SK-N-SH treated with all-trans-retinoic acid at 6 μM for 48 hours (cell line): ENCODE results near the gene AASS.

Experiments used
- ATAC-seq: fragments of 200-7000 bp; cut with Tn5 transposase; 3 replicates; pipeline ENCODE4 v1.9.1; 2020; ENCODE audit warnings: mild to moderate bottlenecking, moderate library complexity
- ARNTL ChIP-seq: fragments of 450-650 bp; formaldehyde crosslinking; IDR thresholded peaks from 2 replicates; pipeline ENCODE4 v1.5.0; 2020; ENCODE audit warnings: low read depth, mild to moderate bottlenecking, moderate library complexity, borderline replicate concordance
- BACH2 ChIP-seq: fragments of 250-450 bp; sonication (Bioruptor Pico); IDR thresholded peaks from 2 replicates; pipeline ENCODE4 v1.9.0; 2021; ENCODE audit warnings: mild to moderate bottlenecking, borderline replicate concordance
- CSDC2 ChIP-seq: fragments of 250-450 bp; sonication (Bioruptor Pico); IDR thresholded peaks from 2 replicates; pipeline ENCODE4 v1.5.0; 2020; ENCODE audit warnings: mild to moderate bottlenecking, moderate library complexity
- ESRRG ChIP-seq: fragments of 250-450 bp; sonication (Bioruptor Pico); IDR thresholded peaks from 2 replicates; pipeline ENCODE4 v1.6.1; 2021; ENCODE audit warnings: mild to moderate bottlenecking
- GLIS3 ChIP-seq: fragments of 250-450 bp; sonication (Bioruptor Pico); IDR thresholded peaks from 2 replicates; pipeline ENCODE4 v1.5.0; 2020; ENCODE audit warnings: mild to moderate bottlenecking, moderate library complexity
- ISL1 ChIP-seq: fragments of 250-450 bp; sonication (Bioruptor Pico); IDR thresholded peaks from 2 replicates; pipeline ENCODE4 v2.1.2; 2022; ENCODE audit warnings: mild to moderate bottlenecking, moderate library complexity
- OSR1 ChIP-seq: fragments of 250-450 bp; sonication (Bioruptor Pico); IDR thresholded peaks from 2 replicates; pipeline ENCODE4 v1.8.0; 2022; ENCODE audit warnings: moderate library complexity, mild to moderate bottlenecking, inconsistent platforms
- PPARA ChIP-seq: fragments of 250-450 bp; sonication (Bioruptor Pico); IDR thresholded peaks from 2 replicates; pipeline ENCODE4 v1.5.0; 2020; ENCODE audit warnings: mild to moderate bottlenecking, borderline replicate concordance
- RARB ChIP-seq: fragments of 250-450 bp; sonication (Bioruptor Pico); IDR thresholded peaks from 2 replicates; pipeline ENCODE4 v1.8.0; 2021; ENCODE audit warnings: mild to moderate bottlenecking, moderate library complexity
- SNAI2 ChIP-seq: fragments of 250-450 bp; sonication (Bioruptor Pico); IDR thresholded peaks from 2 replicates; pipeline ENCODE4 v1.5.0; 2020; ENCODE audit warnings: mild to moderate bottlenecking, moderate library complexity
- TCF4 ChIP-seq: fragments of 250-450 bp; sonication (Bioruptor Pico); IDR thresholded peaks from 2 replicates; pipeline ENCODE4 v1.8.0; 2021; ENCODE audit warnings: mild to moderate bottlenecking, moderate library complexity, borderline replicate concordance
- TOX ChIP-seq: fragments of 250-450 bp; sonication (Bioruptor Pico); IDR thresholded peaks from 2 replicates; pipeline ENCODE4 v1.8.0; 2021; ENCODE audit warnings: mild to moderate bottlenecking, moderate library complexity, borderline replicate concordance
- ZC3H10 ChIP-seq: fragments of 250-450 bp; sonication (Bioruptor Pico); IDR thresholded peaks from 2 replicates; pipeline ENCODE4 v1.5.1; 2021; ENCODE audit warnings: mild to moderate bottlenecking, moderate library complexity
- ZFP3 ChIP-seq: fragments of 250-450 bp; sonication (Bioruptor Pico); IDR thresholded peaks from 2 replicates; pipeline ENCODE4 v1.5.0; 2020; ENCODE audit warnings: mild to moderate bottlenecking, moderate library complexity
- ZFP30 ChIP-seq: fragments of 450-650 bp; formaldehyde crosslinking; IDR thresholded peaks from 2 replicates; pipeline ENCODE4 v1.5.0; 2022; ENCODE audit warnings: mild to moderate bottlenecking, moderate library complexity
- ZNF565 ChIP-seq: fragments of 450-650 bp; formaldehyde crosslinking; conservative IDR thresholded peaks from 2 replicates; pipeline ENCODE4 v1.5.0; 2020; ENCODE audit warnings: low read depth, mild to moderate bottlenecking, moderate library complexity
- ZNF70 ChIP-seq: fragments of 450-650 bp; formaldehyde crosslinking; IDR thresholded peaks from 2 replicates; pipeline ENCODE4 v1.5.0; 2020; ENCODE audit warnings: mild to moderate bottlenecking, moderate library complexity
- ZNF8 ChIP-seq: fragments of 450-650 bp; formaldehyde crosslinking; IDR thresholded peaks from 2 replicates; pipeline ENCODE4 v1.5.0; 2020; ENCODE audit warnings: mild to moderate bottlenecking, moderate library complexity
- TF ChIP-seq, protein P1 (sequence below): fragments of 250-450 bp; sonication (Bioruptor Pico); IDR thresholded peaks from 2 replicates; pipeline ENCODE4 v1.5.1; 2021; ENCODE audit warnings: mild to moderate bottlenecking, moderate library complexity
- TF ChIP-seq, protein P2 (sequence below): fragments of 250-450 bp; sonication (Bioruptor Pico); IDR thresholded peaks from 2 replicates; pipeline ENCODE4 v1.5.1; 2020; ENCODE audit warnings: low read depth, mild to moderate bottlenecking, moderate library complexity
- TF ChIP-seq, protein P3 (sequence below): fragments of 250-450 bp; sonication (Bioruptor Pico); IDR thresholded peaks from 2 replicates; pipeline ENCODE4 v1.5.0; 2020; ENCODE audit warnings: mild to moderate bottlenecking, moderate library complexity
- TF ChIP-seq, protein P4 (sequence below): fragments of 250-450 bp; sonication (Bioruptor Pico); IDR thresholded peaks from 2 replicates; pipeline ENCODE4 v1.8.0; 2021; ENCODE audit warnings: low read depth, mild to moderate bottlenecking, moderate library complexity, borderline replicate concordance

Gene AASS

DNA sequence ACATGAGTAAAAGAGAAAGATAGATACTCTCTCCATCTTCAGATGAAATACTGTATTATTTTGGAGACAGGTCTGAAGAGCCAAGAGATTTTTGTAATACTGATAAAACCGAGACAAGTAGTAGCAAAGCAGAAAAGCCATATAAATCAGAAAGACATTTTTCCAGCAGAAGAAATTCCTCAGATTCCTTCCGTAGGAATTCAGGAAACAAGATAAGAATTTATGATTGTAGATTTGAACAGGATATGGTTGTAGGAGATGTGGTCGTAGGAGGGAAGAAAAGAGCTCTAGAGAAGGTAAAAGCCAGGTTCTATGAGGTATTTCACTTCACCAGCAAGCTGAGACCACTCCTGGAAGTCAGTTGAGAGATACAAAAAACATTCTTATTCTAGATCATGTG, 17.6 kb upstream of the AASS start (continued):
- TF ChIP-seq PPARA (CRISPR knock-in tag) (no peak), ZFP3 (no peak), ZFP30 (CRISPR knock-in tag) (no peak), ZNF70 (CRISPR knock-in tag) (no peak)

DNA sequence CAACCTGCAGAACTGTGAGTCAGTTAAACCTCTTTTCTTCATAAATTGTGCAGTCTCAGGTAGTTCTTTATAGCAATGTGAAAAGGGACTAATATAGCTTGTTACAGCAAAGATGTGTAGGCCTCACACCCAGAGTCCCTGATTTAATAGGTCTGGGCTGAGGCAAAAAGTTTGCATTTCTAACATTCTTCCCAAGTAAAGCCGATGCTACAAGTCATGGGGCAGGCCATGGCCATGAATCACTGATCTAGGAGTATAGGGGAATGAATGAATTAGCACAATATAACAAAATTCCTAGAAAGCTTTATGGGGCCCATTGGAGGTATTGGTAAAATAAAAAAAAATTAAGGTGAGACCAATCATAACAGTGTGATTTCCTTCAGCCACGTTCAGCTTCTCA, 11.5 kb upstream of the AASS start:
- ATAC-seq, result no peak
- TF ChIP-seq TOX (no peak), GLIS3 (CRISPR knock-in tag) (no peak), RARB (CRISPR knock-in tag) (no peak), SNAI2 (CRISPR knock-in tag) (no peak), OSR1 (CRISPR knock-in tag) (no peak), ZNF8 (CRISPR knock-in tag) (no peak), ISL1 (no peak), ARNTL (no peak), ZC3H10 (CRISPR knock-in tag) (no peak), ESRRG (CRISPR knock-in tag) (no peak), ZFP3 (no peak), BACH2 (CRISPR knock-in tag) (no peak), ZFP30 (CRISPR knock-in tag) (no peak)
- TF ChIP-seq, protein P1, sequence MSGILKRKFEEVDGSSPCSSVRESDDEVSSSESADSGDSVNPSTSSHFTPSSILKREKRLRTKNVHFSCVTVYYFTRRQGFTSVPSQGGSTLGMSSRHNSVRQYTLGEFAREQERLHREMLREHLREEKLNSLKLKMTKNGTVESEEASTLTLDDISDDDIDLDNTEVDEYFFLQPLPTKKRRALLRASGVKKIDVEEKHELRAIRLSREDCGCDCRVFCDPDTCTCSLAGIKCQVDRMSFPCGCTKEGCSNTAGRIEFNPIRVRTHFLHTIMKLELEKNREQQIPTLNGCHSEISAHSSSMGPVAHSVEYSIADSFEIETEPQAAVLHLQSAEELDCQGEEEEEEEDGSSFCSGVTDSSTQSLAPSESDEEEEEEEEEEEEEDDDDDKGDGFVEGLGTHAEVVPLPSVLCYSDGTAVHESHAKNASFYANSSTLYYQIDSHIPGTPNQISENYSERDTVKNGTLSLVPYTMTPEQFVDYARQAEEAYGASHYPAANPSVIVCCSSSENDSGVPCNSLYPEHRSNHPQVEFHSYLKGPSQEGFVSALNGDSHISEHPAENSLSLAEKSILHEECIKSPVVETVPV (CRISPR knock-in tag), result no peak
- TF ChIP-seq, protein P2, sequence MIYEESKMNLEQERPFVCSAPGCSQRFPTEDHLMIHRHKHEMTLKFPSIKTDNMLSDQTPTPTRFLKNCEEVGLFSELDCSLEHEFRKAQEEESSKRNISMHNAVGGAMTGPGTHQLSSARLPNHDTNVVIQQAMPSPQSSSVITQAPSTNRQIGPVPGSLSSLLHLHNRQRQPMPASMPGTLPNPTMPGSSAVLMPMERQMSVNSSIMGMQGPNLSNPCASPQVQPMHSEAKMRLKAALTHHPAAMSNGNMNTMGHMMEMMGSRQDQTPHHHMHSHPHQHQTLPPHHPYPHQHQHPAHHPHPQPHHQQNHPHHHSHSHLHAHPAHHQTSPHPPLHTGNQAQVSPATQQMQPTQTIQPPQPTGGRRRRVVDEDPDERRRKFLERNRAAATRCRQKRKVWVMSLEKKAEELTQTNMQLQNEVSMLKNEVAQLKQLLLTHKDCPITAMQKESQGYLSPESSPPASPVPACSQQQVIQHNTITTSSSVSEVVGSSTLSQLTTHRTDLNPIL (CRISPR knock-in tag), result no peak
- TF ChIP-seq, protein P3, sequence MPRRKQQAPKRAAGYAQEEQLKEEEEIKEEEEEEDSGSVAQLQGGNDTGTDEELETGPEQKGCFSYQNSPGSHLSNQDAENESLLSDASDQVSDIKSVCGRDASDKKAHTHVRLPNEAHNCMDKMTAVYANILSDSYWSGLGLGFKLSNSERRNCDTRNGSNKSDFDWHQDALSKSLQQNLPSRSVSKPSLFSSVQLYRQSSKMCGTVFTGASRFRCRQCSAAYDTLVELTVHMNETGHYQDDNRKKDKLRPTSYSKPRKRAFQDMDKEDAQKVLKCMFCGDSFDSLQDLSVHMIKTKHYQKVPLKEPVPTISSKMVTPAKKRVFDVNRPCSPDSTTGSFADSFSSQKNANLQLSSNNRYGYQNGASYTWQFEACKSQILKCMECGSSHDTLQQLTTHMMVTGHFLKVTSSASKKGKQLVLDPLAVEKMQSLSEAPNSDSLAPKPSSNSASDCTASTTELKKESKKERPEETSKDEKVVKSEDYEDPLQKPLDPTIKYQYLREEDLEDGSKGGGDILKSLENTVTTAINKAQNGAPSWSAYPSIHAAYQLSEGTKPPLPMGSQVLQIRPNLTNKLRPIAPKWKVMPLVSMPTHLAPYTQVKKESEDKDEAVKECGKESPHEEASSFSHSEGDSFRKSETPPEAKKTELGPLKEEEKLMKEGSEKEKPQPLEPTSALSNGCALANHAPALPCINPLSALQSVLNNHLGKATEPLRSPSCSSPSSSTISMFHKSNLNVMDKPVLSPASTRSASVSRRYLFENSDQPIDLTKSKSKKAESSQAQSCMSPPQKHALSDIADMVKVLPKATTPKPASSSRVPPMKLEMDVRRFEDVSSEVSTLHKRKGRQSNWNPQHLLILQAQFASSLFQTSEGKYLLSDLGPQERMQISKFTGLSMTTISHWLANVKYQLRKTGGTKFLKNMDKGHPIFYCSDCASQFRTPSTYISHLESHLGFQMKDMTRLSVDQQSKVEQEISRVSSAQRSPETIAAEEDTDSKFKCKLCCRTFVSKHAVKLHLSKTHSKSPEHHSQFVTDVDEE (CRISPR knock-in tag), result no peak

DNA sequence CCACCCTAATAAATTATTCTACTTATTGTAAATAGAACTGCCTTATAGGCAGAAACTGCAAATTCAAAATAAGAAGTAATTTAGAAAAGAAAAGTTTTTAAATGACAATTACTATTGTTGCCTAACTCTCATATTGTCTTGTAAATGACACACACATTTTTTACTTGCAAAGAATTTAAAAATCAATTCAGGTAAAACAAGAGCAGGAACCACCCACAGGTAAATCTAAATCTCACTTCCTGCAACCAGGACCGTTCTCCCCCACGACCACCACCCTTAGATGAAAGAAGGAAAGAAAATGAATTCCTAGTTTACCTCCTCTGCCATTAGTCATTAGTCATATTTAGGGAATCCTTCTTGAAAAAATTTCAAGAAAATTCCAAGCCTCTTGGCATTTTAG, 4.8 kb upstream of the AASS start:
- TF ChIP-seq ZFP30 (CRISPR knock-in tag) (no peak), ZNF70 (CRISPR knock-in tag) (no peak), TCF4 (CRISPR knock-in tag) (no peak), GLIS3 (CRISPR knock-in tag) (no peak), ESRRG (CRISPR knock-in tag) (no peak), OSR1 (CRISPR knock-in tag) (no peak), CSDC2 (CRISPR knock-in tag) (no peak), RARB (CRISPR knock-in tag) (no peak), ISL1 (no peak), ZNF8 (CRISPR knock-in tag) (no peak), TOX (no peak), ZC3H10 (CRISPR knock-in tag) (no peak), ZNF565 (CRISPR knock-in tag) (no peak), SNAI2 (CRISPR knock-in tag) (no peak)
- TF ChIP-seq, protein P1 (CRISPR knock-in tag), result no peak
- TF ChIP-seq, protein P3 (CRISPR knock-in tag), result no peak
- TF ChIP-seq, protein P4, sequence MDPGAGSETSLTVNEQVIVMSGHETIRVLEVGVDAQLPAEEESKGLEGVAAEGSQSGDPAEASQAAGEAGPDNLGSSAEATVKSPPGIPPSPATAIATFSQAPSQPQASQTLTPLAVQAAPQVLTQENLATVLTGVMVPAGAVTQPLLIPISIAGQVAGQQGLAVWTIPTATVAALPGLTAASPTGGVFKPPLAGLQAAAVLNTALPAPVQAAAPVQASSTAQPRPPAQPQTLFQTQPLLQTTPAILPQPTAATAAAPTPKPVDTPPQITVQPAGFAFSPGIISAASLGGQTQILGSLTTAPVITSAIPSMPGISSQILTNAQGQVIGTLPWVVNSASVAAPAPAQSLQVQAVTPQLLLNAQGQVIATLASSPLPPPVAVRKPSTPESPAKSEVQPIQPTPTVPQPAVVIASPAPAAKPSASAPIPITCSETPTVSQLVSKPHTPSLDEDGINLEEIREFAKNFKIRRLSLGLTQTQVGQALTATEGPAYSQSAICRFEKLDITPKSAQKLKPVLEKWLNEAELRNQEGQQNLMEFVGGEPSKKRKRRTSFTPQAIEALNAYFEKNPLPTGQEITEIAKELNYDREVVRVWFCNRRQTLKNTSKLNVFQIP, result no peak
- TF ChIP-seq, all 23 proteins: peak for 0
- no peak for ATAC-seq
